ENCODE results near the gene TRIM46.

Gene TRIM46

DNA sequence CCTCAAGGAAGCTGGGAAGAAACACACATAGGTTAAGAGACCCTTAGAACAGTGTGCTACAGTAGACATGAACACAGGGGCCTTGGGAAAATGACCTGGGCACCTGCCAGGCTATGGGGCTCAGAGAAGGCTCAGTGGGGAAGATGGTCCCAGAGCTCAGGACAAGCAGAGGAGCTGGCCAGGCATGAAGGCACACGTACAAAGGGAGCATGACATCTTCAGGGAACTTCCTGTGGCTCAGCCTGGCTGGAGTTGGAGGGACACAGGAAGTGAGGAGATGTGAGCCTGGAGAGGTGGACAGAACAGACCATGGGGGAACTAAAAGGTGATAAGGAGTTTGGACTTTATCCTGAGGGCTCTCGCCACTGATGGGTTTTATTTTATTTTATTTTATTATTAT lies 41.8 kb upstream of the TRIM46 start:
- CTCF ChIA-PET, result interaction anchor here (1.1 to 8.0 kb wide), 3 partner anchors 40 to 47 kb away, joined by 4 to 52 read pairs (median 4); partner anchors contain the start of gene KRTCAP2

DNA sequence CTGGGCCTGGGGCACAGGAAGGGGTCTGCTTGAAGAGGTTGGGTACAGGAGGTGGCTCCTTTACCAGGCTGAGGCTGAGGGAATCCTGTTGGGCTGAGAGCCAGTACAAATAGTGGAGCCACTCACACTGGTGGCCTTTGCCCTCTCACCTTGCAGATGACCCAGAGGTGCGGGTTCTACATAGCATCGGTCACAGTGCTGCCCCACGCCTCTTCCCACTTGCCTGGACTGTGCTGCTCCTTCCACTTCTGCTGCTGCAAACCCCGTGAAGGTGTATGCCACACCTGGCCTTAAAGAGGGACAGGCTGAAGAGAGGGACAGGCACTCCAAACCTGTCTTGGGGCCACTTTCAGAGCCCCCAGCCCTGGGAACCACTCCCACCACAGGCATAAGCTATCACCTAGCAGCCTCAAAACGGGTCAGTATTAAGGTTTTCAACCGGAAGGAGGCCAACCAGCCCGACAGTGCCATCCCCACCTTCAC lies 39.8 kb upstream of the TRIM46 start:
- ChIA-PET POLR2A (interaction anchor here (1.5 kb wide), 1 partner anchor 39 kb away, joined by 6 read pairs; the partner anchor contains the start of gene KRTCAP2), CTCF (interaction anchor here (0.8 to 4.9 kb wide), 7 partner anchors 34 to 89 kb away, joined by 3 to 35 read pairs (median 9); partner anchors contain the start of gene KRTCAP2)
- DNase-seq (ENCODE audit: low read depth, low spot score), result no peak
- TF ChIP-seq, protein P1, sequence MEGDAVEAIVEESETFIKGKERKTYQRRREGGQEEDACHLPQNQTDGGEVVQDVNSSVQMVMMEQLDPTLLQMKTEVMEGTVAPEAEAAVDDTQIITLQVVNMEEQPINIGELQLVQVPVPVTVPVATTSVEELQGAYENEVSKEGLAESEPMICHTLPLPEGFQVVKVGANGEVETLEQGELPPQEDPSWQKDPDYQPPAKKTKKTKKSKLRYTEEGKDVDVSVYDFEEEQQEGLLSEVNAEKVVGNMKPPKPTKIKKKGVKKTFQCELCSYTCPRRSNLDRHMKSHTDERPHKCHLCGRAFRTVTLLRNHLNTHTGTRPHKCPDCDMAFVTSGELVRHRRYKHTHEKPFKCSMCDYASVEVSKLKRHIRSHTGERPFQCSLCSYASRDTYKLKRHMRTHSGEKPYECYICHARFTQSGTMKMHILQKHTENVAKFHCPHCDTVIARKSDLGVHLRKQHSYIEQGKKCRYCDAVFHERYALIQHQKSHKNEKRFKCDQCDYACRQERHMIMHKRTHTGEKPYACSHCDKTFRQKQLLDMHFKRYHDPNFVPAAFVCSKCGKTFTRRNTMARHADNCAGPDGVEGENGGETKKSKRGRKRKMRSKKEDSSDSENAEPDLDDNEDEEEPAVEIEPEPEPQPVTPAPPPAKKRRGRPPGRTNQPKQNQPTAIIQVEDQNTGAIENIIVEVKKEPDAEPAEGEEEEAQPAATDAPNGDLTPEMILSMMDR (IDR thresholded peaks at IDR 0.05; ENCODE audit: insufficient read depth, low read length, missing control alignments), result no peak
- H3K4me3 ChIP-seq (ENCODE audit: low read depth, low read length), result no peak overlapping the region

More for the DNA sequence above, 41.8 kb upstream of the TRIM46 start:
- DNase-seq (ENCODE audit: low read depth, low spot score), result no peak
- H3K4me3 ChIP-seq (ENCODE audit: low read depth, low read length), result no peak overlapping the region
- POLR2A ChIA-PET, result no interaction called here
- TF ChIP-seq, protein P1 (IDR thresholded peaks at IDR 0.05; ENCODE audit: insufficient read depth, low read length, missing control alignments), result no peak

DNA sequence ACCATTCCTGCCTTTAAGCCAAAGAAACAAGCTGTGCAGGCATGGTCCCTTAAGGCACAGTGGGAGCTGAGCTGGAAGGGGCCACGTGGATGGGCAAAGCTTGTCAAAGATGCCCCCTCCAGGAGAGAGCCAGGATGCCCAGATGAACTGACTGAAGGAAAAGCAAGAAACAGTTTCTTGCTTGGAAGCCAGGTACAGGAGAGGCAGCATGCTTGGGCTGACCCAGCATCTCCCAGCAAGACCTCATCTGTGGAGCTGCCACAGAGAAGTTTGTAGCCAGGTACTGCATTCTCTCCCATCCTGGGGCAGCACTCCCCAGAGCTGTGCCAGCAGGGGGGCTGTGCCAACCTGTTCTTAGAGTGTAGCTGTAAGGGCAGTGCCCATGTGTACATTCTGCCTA lies 39.3 kb upstream of the TRIM46 start:
- H3K4me3 ChIP-seq (ENCODE audit: low read depth, low read length), result no peak overlapping the region
- DNase-seq (ENCODE audit: low read depth, low spot score), result no peak
- POLR2A ChIA-PET, result interaction anchor here (1.5 kb wide), 1 partner anchor 38 kb away, joined by 6 read pairs; the partner anchor contains the start of gene KRTCAP2
- CTCF ChIA-PET, result interaction anchor here (0.8 to 4.9 kb wide), 10 partner anchors 33 to 135 kb away, joined by 3 to 35 read pairs (median 6); partner anchors contain the start of gene KRTCAP2
- TF ChIP-seq, protein P1 (IDR thresholded peaks at IDR 0.05; ENCODE audit: insufficient read depth, low read length, missing control alignments), result no peak

DNA sequence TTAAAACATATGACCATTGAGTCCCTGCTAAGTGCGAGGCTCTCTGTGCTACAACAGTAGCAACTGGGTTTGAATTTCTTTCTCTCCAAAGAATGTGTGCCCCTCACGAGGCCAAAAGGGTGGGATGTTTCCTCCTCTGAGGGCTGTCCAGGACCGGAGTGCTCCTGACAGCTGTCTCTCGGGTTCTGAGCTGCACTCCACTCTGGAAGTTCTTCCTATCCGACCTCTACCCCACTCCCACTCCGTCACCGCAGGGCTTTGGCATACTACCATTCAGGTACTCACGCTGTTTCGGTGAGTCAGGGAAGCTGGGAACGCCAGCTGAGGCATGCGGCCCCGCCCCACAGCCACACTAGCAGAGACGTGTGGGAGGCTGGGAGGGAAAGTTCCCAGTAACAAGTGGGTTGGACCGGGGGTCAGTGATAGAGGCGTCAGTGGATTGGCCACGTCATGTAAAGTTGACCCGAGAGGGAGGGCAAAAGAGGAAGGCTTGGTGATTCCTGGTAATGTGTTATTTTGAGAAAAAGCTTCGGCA lies 38.7 kb upstream of the TRIM46 start:
- TF ChIP-seq, protein P1 (IDR thresholded peaks at IDR 0.05; ENCODE audit: insufficient read depth, low read length, missing control alignments), result no peak
- peak overlapping the region; percentile 94 for H3K4me3 ChIP-seq (ENCODE audit: low read depth, low read length)
- DNase-seq (ENCODE audit: low read depth, low spot score), result peak; percentile 67
- ChIA-PET CTCF (interaction anchor here (0.8 to 4.9 kb wide), 8 partner anchors 33 to 136 kb away, joined by 3 to 35 read pairs (median 8); partner anchors contain the start of gene KRTCAP2), POLR2A (interaction anchor here (1.5 kb wide), 1 partner anchor 38 kb away, joined by 6 read pairs; the partner anchor contains the start of gene KRTCAP2)

DNA sequence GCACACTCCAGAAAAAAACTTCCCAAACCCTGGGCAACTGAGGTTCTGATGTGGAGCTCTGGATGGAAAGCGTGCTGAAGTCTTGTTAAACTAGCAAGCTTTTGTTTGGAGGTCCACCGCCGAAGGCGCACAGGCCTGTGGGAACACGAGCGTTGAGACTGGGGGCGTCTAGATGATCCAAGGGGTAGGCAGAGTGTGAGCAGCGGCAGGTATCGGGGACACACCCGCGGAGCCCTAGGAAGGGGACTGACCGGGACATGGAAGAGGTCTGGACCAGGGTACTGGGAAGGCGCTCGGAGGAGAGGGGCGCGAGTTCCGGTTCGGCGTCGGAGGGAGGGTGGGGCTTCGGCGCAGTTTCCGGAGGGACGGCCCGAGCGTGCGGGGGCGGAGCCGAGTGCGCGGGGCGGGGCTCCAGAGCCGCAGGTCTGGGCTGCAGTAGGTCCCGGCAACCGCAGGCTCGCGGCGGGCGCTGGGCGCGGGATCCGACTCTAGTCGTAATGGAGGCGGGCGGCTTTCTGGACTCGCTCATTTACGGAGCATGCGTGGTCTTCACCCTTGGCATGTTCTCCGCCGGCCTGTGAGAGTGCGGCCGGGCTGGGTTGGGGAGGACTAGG lies 38.1 kb upstream of the TRIM46 start, which contains the start of gene SLC50A1:
TSS of gene SLC50A1 (plus strand) at position 438 of the 614 bp plus-strand sequence. CDS start at position 498, 60 bp downstream.
- ChIA-PET POLR2A (interaction anchor here (0.6 to 1.5 kb wide), 3 partner anchors 27 to 545 kb away, joined by 3 to 6 read pairs (median 4); partner anchors contain the start of gene KRTCAP2), CTCF (interaction anchor here (0.9 to 4.9 kb wide), 7 partner anchors 32 to 136 kb away, joined by 3 to 35 read pairs (median 9); partner anchors contain the start of gene KRTCAP2)
- TF ChIP-seq, protein P1 (IDR thresholded peaks at IDR 0.05; ENCODE audit: insufficient read depth, low read length, missing control alignments), result no peak
- H3K4me3 ChIP-seq (ENCODE audit: low read depth, low read length), result peak within 1 kb of the TSS; percentile 94
- peak; percentile 46 for DNase-seq (ENCODE audit: low read depth, low spot score)
